Parathyroid adenoma (tissue), 2 donors: ENCODE measurements around the gene HAUS6.

ENCODE experiments used
- H2AFZ ChIP-seq: fragments of 300-600 bp; sonication (generic); one replicate; pipeline ENCODE4 v1.7.0; 2017; ENCODE audit warnings: antibody characterized with exemption, mild to moderate bottlenecking
- H3K27ac ChIP-seq: fragments of 300-600 bp; sonication (generic); one replicate; pipeline ENCODE4 v1.7.0; 2017
- H3K27me3 ChIP-seq: fragments of 300-600 bp; sonication (generic); one replicate; pipeline ENCODE4 v1.7.0; 2017; ENCODE audit warnings: low read length; ENCODE audit not compliant: control insufficient read depth, insufficient read depth
- H3K36me3 ChIP-seq: fragments of 300-600 bp; sonication (generic); one replicate; pipeline ENCODE4 v1.7.0; 2017; ENCODE audit warnings: low read length; ENCODE audit not compliant: control insufficient read depth, insufficient read depth
- H3K4me1 ChIP-seq: fragments of 300-600 bp; sonication (generic); one replicate; pipeline ENCODE4 v1.7.0; 2017; ENCODE audit warnings: control low read depth
- H3K4me2 ChIP-seq: fragments of 300-600 bp; sonication (generic); one replicate; pipeline ENCODE4 v1.7.0; 2017; ENCODE audit warnings: low read length
- H3K4me3 ChIP-seq: fragments of 300-600 bp; sonication (generic); one replicate; pipeline ENCODE4 v1.7.0; 2017; ENCODE audit warnings: low read depth, low read length
- H3K79me2 ChIP-seq: fragments of 300-600 bp; sonication (generic); one replicate; pipeline ENCODE4 v1.7.0; 2017; ENCODE audit warnings: control low read depth
- H3K9ac ChIP-seq: fragments of 300-600 bp; sonication (generic); one replicate; pipeline ENCODE4 v1.7.0; 2017; ENCODE audit warnings: mild to moderate bottlenecking
- H3K9me3 ChIP-seq: fragments of 300-600 bp; sonication (generic); one replicate; pipeline ENCODE4 v1.7.0; 2017; ENCODE audit warnings: low read length; ENCODE audit not compliant: control insufficient read depth
- TF ChIP-seq, protein P1 (sequence below): fragments of 300-600 bp; sonication (generic); IDR thresholded peaks from one replicate; pipeline ENCODE4 v1.7.0; 2017; ENCODE audit warnings: antibody characterized with exemption, mild to moderate bottlenecking
- donor health status: primary hyperparathyroidism.

HAUS6 gene

DNA sequence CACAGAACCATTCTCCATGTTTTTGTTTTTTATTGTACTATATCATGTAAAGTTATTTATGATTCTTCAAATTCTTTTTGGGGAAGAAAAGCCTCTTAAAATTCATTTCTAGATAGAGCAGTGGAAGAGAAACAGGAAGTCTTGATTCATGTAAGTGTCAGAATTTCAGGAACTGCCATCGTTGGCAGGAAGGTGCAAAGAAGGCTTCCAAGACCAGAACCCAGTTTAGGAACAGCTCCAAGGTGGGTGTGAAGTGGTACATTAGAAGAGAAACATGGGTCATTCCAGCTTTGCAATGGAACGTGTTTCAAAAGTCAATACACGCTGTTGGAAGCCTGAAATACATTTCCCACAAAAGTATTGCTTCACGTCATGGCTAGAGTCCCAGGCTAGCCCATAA lies 84.5 kb downstream of the HAUS6 start:
- Histone ChIP-seq H3K4me2 (no peak overlapping the region), H3K4me1 (no peaks in the 10 kb centered on the region), H3K9ac (no peak overlapping the region), H3K79me2 (no peaks in the 10 kb centered on the region), H3K9me3 (no peaks in the 10 kb centered on the region), H3K4me3 (no peak overlapping the region), H2AFZ (no peak overlapping the region), H3K27me3 (no peaks in the 10 kb centered on the region), H3K27ac (no peak overlapping the region), H3K36me3 (no peaks in the 10 kb centered on the region)
- TF ChIP-seq, protein P1, sequence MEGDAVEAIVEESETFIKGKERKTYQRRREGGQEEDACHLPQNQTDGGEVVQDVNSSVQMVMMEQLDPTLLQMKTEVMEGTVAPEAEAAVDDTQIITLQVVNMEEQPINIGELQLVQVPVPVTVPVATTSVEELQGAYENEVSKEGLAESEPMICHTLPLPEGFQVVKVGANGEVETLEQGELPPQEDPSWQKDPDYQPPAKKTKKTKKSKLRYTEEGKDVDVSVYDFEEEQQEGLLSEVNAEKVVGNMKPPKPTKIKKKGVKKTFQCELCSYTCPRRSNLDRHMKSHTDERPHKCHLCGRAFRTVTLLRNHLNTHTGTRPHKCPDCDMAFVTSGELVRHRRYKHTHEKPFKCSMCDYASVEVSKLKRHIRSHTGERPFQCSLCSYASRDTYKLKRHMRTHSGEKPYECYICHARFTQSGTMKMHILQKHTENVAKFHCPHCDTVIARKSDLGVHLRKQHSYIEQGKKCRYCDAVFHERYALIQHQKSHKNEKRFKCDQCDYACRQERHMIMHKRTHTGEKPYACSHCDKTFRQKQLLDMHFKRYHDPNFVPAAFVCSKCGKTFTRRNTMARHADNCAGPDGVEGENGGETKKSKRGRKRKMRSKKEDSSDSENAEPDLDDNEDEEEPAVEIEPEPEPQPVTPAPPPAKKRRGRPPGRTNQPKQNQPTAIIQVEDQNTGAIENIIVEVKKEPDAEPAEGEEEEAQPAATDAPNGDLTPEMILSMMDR = no peak

- no peak overlapping the region for H2AFZ ChIP-seq
- H3K4me3 ChIP-seq = no peak overlapping the region
- no peaks in the 10 kb centered on the region for H3K4me1 ChIP-seq
- no peaks in the 10 kb centered on the region for H3K79me2 ChIP-seq
- TF ChIP-seq, protein P1 = no peak
- H3K9ac ChIP-seq = no peak overlapping the region
- H3K27me3 ChIP-seq = no peaks in the 10 kb centered on the region
- H3K4me2 ChIP-seq = no peak overlapping the region
- no peak overlapping the region for H3K27ac ChIP-seq
- H3K36me3 ChIP-seq = no peaks in the 10 kb centered on the region
- no peaks in the 10 kb centered on the region for H3K9me3 ChIP-seq
These were observed 93.2 kb downstream of the HAUS6 start for GRCh38 chr9:19009391-19009965.
